Activated CD4-positive, alpha-beta T cell treated with anti-CD3 and anti-CD28 coated beads for 4 hours (primary cell): ENCODE measurements around the gene RPS6KA5.

Source experiments
- DNase-seq, 2 donors: peaks; one replicate each; pipeline ENCODE4 v3.0.0-alpha.2; 2020

The RPS6KA5 gene

DNA sequence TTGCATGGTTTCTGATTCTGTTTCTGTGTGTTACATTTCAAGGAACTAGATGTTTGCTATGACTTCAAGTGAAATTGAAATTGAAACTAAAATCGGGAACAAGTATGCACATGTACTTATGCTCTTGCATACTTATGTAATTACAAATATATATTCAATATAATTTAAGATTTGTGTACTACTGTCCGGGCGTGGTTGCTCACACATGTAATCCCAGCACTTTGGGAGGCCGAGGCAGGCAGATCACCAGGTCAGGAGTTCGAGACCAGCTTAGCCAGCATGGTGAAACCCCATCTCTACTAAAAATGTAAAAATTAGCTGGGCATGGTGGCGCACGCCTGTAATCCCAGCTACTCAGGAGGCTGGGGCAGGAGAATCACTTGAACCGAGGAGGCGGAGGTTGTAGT, 37.8 kb downstream of the RPS6KA5 start:
- DNase-seq = peak; percentile 12

DNA sequence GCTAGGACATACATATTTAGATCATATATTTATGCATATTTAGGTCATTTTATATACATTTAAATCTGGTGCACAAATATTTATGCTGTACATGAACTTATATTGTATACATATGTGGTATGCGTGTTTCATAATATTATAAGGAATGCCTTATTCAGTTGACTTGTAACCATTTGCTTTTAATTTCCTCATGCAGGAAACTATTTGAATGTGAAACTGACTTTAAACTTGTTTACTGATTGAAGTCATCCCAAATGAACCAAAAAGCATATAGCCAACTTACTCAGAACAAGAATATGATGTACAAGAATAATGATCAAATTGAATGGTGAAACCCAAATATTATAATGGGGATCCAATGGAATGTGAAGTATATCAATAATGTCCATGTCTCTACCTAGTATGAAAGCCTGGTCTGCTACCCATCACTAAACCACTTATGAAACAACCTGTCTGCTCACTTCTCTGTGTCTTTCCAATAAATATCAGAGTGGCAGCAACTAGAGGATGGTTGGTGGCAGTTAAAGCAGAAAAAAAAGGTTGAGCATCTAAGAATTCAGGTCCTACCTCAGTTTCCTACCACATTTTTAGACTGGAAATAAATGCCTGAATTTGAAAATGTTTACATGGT, 38.3 kb downstream of the RPS6KA5 start:
- DNase-seq = no peak

DNA sequence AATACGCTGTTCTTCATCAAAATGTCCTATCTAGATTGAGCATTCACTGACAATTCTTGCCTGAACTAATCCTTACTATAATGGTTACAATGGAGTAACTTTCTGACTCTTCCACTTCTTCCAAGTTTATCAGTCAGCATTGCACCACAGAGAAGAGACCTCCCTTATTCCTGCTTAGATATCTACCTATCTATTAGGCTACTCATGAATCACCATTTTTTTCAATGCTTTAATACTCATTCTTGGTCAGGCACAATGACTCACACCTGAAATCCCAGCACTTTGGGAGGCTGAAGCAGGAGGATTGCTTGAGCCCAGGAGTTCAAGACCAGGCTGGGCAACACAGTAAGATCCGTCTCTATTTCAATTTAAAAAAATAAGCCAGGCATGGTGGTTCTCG, 39.3 kb downstream of the RPS6KA5 start:
- no peak for DNase-seq

DNA sequence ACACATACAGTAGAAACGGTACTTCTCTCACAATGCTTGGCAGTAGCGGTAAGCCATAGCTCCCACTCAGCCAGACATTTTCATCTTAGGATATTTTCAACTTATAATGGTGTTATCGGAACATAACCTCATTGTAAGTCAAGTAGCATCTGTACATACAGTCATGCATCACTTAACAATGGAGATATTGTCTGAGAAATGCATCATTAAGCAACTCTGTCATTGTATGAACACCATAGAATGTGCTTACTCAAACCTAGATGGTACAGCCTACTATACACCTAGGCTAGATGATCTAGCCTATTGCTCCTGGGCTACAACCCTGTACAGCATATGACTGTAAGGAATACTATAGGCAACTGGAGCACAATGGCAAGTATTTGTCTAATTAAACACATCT, 40.8 kb downstream of the RPS6KA5 start:
- DNase-seq = no peak

DNA sequence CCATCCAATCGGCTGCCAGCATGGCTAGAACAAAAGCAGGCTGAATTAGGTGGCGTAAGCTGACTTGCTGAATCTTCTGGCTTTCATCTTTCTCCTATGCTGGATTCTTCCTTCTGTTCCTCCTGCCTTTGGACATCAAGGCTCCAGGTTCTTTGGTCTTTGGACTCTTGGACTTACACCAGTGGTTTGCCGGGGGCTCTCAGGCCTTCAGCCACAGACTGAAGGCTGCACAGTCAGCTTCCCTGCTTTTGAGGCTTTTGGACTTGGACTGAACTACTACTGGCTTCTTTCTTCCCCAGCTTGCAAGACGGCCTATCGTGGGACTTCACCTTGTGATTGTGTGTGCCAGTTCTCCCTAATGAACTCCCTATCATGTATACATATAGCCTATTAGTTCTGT, 42.0 kb downstream of the RPS6KA5 start:
- DNase-seq = no peak

DNA sequence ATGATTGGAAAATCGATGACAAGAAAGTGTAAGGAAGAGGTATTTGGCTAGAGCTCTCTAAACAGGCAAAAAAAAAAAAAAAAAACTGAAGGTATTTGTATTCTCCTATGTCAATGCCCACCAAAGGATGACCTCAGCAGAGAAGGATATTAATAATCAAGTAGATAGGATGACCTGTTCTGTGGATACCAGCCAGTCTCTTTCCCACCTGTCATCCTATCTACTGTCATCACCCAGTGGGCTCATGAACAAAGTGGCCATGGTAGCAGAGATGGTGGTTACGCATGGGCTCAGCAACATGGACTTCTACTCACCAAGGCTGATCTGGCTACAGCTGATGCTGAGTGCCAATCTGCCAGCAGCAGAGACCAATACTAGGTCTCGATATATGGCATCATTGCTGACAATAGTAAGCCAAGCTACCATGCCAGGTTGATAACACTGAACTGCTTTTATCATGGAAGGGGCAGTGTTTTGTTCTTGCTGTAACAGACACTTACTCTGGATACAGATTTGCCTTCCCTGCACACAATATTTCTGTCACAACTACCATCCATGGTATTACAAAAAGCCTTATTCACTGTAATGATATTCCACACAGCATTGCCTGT, 43.5 kb downstream of the RPS6KA5 start:
- DNase-seq = no peak

DNA sequence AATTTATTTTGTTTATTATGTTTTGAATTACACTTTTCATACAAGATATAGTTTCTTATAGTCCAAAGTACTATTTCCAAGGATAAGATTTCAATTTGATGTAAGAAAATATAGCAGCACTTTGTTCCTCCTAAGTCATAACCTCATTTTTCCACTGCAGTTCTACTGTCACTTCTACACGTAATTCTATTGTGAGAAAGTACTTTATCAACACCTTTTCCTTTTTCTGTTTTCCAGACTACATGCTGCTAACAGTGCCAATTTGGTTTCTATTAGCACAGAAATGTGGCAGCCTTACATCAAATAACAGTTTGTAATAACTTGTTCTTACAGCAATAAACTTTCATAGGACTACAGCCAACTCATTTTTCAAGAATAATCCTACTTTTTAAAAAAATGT, 45.0 kb downstream of the RPS6KA5 start:
- DNase-seq = no peak

DNA sequence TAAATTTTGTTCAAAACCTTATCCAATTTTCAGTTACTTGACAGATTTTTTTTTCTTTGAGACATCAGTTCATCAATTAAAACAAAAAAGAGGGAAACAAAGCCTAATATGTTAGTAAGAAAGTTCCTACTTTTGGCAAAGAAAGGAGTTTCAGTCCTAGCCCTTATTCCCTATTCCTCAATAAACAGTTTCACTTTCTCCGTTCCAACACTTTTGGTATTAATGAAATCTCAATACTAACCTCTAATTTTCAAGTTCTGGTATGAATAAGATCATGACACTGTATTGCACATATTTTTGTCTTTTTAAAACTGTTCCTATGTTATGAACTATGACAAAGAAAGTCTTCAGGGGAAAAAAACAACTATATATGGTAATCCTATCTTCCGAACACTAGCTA, 48.4 kb downstream of the RPS6KA5 start:
- DNase-seq = no peak

DNA sequence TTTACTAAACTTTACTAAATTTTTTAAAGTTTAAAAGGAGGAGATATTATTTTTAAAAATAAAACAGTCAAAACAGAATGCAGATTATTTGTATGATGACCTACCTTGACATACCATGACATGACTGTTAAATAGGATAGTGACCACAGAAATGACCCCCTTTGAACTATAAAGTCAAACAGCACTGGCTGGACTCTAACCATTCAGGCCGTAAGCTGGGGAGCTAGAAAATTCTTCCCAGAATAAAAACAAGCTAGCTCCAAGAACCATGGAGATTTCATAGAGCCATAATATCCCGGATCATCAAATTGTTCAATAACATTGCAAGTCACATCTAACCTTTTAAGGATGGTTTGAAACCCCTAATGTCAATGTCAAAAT, 50.3 kb downstream of the RPS6KA5 start:
- no peak for DNase-seq

DNA sequence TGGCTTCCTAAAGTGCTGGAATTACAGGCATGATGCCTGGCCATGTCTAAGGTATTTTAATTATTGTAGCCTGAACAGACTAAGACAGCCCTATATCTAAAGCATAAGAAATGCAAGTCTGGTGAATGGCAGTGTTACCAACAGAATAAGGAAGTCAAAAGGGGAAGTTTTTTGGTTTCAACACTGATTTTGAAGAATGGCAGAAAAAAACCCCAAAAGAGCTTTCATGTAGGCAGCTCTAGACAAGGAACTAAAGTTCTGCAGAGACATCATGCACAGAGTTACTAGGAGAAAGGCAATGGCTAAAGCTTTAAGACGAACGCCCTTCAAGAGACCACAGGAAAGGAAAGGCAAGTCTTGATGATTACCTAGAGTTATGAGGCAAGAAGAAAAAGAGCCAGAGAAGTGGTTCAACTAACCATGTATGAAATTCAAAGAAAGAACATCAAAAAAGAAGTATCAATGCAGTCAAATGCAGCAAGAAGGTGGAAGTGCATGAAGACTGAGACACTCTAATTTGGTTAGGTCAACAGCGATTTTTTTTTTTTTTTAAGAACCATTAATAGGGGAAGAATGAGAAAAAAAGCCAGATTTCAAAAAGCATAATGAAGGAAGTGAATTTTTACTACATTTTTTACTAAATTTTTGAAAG, 50.8 kb downstream of the RPS6KA5 start:
- no peak for DNase-seq

DNA sequence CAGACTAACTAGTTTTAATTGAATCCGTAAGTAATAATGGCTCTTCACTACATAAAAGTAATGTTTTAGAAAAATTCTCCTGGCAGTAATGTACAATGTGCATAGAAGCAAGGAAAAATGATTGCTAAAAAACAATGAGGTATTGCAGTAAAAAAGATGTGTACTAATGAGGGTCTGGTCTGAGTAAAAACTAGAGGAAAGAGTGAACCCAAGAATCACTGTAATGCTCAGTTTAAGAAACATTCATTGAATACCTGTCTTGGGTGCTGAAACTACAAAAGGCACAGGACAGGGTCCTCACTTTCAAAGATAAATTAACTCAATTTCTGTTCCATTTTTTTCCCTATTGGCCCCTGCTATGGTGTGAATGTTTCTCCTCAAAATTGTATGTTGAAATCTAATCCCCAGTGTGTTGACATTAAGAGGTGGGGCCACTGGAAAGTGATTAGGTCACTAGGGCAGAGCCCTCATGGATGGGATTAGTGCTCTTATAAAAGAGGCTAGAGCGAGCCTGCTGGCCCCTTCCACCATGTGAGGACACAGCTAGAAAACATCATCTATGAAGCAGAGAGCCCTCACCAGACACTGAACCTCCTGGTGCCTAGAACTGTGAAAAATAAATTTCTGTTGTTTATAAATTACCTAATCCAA, 51.6 kb downstream of the RPS6KA5 start:
- no peak for DNase-seq

DNA sequence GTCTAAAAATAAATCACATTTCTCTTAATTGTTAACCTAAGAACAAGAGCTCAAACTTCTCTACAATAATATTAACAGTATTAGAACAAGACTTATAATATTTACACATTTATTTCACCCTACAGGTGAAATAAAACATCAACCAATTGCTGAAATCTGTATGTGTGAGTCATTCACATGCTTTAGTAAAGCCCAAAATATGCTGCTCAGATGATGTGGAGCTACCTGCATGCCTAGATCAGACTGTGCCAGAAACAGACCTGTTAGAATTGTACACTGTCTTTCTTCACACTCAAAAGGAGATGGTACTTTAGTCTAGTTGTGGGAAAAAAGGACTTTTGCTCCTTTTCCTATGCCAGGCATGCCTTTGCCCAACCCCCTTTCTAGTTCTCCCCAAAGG, 54.7 kb downstream of the RPS6KA5 start:
- no peak for DNase-seq

DNA sequence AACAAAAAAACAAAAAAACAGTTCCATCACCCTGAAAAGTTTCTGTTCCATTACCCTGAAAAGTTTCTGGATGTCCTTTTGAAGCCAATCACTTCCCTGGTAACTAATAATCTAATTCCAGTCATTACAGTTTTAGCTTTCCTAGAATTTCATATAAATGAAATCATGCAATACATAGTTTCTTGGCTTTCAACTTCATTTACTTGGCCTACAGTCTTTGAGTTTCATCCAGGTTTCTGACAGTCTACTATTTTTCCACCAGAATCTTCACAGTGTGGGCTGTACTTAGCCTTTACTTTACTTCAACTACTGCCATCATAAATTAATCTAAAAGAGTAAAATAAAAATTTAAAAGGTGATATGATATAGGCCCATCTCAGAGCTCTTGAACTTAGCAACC, 55.5 kb downstream of the RPS6KA5 start:
- no peak for DNase-seq

DNA sequence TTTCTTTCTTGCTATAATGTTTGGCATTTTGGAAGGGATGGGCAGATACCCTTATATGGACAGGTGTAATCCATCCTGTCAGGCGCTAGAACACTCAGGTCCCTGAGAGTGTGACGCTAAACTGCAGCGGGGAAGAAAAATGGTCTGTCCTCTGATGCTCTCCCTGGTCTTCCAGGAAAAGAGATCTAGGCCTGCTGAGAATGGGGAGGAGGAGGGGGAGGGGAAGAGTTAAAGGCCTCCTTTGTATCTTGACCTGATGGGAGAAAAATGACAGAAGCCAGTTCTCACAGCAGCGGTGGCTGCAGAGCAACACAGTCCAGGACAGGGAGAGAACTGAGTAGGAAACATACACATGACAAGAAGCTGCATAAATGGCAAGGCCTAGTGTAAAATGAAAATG, 61.1 kb downstream of the RPS6KA5 start:
- no peak for DNase-seq

DNA sequence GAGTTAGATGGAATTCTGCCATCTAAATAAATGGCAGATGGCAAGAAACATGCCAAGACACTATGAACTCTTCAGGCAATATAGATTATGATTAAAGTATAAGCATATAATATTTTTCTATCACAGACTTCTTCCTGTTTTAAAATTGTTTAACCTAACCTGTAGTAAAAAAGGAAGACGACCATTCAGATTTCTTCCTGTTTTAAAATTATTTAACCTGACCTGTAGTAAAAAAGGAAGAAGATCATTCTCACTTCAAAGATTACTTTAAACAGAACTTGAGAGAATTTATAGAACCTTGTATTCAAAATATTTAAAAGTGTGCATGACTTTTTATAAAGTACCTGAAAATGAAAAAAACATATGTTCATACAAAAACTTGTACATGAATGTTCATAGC, 63.5 kb downstream of the RPS6KA5 start:
- no peak for DNase-seq

DNA sequence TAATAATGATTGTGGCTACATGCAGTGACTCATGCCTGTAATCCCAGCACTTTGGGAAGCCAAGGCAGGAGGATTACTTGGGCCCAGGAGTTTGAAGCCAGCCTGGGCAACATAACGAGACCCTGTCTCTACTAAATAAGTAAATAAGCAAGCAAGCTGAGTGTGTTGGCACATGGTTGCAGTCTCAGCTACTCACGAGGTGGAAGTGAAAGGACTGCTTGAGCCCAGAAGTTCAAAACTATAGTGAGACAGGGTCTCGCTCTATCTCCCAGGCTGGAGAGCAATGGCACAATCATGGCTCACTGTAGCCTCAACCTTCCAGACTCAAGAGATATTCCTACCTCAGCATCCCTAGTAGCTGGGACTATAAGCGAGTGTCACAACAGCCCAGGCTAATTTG, 64.7 kb downstream of the RPS6KA5 start:
- DNase-seq = no peak

DNA sequence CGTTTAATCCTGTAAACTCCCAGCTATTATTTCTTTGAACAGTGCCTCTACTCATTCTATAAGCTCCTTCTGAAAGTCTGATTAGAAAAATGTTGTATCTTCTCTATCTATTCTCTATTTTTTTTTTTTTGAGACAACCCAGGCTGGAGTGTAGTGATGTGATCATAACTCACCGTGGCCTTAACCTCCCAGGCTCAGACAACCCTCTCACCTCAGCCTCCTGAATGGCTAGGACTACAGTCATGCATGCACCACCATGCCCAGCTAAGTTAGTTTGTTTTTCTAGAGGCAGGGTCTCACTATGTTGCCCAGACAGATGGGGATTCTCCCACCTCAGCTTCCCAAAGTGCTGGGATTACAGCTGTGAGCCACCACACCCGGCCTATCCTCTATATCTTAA, 66.6 kb downstream of the RPS6KA5 start:
- DNase-seq = no peak

DNA sequence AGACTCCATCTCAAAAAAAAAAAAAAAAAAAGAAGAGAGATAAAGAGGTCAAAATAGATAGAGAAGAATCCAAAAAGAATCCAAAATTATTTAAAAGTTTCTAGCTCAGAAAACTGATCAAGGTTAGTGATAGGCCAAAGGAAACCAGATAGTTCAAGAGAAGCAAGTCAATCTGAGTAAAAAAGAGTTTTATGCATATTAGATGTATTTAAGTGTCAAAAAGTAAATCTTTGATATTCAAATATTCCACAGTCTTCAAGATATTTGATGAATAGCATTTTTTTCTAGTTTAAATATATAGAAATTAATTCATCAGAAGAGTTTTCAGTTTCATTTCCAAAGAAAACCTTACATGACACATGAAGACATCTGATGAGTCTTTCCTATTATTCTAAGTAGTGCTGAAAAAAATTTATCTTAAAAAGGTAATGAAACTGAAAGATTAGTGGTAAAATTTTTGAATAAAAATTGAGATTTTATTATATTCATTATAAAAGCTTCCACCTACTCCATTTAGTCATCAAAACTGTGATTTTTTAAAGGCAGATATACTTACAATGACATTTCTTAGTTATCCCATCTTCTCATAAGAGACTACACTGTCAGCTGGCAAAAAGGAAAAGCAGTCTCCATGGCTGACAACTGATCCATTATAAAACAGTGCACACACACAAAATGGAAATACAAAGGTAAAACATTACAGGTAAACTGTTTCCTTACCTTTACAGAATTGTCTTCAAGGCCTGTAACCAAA, 68.6 kb downstream of the RPS6KA5 start:
- no peak for DNase-seq

DNA sequence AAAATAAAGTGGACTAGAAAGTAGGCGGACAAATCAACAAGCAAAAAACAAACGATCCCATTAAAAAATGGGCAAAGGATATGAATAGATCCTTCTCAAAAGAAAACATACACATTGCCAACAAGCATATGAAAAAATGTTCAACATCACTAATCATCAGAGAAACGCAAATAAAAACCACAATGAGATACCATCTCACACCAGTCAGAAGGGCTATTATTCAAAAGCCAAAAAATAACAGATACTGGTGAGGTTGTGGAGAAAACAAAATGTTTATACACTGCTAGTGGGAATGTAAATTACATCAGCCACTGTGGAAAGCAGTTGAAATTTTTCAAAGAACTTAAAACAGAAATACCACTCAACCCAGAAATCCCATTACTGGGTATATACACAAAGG, 70.3 kb downstream of the RPS6KA5 start:
- DNase-seq = no peak

DNA sequence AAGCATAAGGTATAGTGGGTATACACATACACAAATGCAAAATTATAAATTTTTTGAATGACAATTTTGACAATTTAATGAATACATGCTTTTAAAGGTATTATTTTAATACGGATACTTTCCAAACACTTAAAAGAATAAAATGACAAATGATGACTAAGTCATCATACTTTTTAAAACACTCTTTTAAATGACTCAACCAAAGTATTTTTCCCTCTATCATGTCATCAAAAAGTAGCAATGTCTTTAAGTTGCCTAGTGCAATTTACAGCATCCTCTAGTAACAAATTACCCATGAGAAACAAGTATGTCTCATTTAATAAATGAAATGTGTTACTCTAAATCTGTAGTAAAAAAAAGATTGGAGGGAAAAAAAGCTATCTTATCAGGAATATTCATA, 73.3 kb downstream of the RPS6KA5 start:
- no peak for DNase-seq

DNA sequence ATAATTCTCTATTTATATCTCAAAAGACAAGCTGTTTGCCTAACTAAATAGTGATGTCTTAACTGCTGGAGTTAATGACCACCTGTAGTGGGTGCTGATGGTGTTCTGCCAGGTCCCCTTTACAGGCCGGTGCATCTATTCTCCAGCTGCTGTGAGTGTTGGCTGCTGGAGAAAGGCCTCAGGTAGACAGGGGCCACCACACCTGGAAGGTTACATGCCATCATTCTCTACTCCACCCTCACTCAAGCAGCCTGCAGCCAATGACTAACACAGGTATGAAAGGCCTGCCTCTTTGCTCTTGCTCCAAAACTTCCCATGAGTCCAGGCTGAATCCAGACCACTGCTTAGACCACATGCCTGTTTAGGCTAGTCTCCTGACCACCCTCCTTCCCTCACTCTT, 73.9 kb downstream of the RPS6KA5 start:
- DNase-seq = no peak

DNA sequence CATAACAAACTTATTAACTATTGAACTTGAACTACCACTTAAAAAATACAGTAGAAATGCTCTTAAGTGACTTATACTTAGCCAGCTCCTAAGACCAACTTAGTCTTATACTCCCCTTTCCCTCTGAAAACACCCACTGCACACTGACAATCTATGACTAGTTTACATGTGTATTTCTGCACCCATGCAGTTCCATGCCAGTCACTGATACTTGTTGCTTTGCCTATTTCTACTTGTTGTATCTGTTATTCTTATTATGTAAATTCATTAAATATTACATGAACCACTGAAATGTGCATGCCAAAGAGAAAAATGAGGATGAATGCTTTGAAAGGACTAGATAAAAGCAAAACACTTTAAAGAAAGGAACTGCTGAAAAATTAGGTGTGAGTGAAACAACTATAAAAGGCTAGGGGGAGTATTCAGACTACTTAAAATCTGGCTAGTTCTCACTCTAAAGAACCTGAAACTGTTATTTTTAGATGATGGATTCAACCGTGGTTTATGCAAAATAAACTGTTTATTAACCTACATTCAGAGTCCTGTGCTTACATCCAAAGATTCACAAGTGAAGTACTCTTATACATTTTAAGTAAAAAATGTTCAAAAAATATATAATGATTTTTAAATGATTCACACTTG, 74.7 kb downstream of the RPS6KA5 start:
- DNase-seq = no peak

DNA sequence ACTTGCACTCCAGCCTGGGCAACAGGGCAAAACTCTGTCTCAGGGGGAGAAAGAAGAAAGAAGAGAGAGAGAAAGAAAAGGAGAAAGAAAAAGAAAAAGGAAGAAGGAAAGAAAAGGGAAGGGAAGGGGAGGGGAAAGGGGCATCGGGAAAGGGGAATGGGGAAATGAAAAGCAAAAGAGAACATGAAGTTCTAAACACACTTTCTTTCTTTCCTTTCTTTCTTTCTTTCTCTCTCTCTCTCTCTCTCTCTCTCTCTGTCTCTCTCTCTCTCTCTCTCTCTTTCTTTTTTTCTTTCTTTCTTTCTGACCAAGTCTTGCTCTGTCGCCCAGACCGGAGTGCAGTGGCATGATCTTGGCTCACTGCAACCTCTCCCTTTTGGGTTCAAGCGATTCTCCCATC, 76.9 kb downstream of the RPS6KA5 start:
- DNase-seq = no peak
